ENCODE measurements around the gene FGD6. TPM values are rescaled to one million over a fixed set of nuclear protein-coding genes. Genes with fewer than 3 reads are reported as not detected.

FGD6 gene
- total RNA-seq, 1 experiment from 2014 or later, result 18.2 TPM

GRCh38 chr12:95206916-95207315, 10.4 kb downstream of the FGD6 start:
- Histone ChIP-seq H4K20me1 (ENCODE audit: insufficient read depth) (no peaks in the 10 kb centered on the region), H3K4me2 (ENCODE audit: low read length) (peak overlapping the region; percentile 83; the same call in 1 of the 2 replicates), H3K79me2 (ENCODE audit: insufficient read depth, low read length) (peaks cover 60% of the 10 kb centered on the region), H2AFZ (ENCODE audit: low read depth, low read length, poor library complexity, severe bottlenecking) (no peak overlapping the region), H3K4me1 (ENCODE audit: control insufficient read depth in 1 of 2, insufficient read depth in 2 of 2, low read length in 2 of 2) (peaks cover 42 to 64% of the 10 kb centered on the region in 2 experiments), H3K27ac (ENCODE audit: low read depth, low read length) (no peak overlapping the region), H3K27me3 (ENCODE audit: insufficient read depth, low read length) (no peaks in the 10 kb centered on the region), H3K4me3 (replicated peaks in 1 of 2; ENCODE audit: low read depth in 1 of 2, low read length in 2 of 2) (no peak overlapping the region), H3K9me2 (ENCODE audit: insufficient read depth) (no peaks in the 10 kb centered on the region), H3K9me3 (ENCODE audit: control insufficient read depth in 1 of 2, insufficient read depth in 1 of 2, low read depth in 1 of 2, low read length in 2 of 2) (no peaks in the 10 kb centered on the region), H3K9ac (ENCODE audit: low read length) (no peak overlapping the region), H3K36me3 (ENCODE audit: control insufficient read depth in 1 of 2, insufficient read depth in 2 of 2, low read length in 2 of 2) (no peaks in the 10 kb centered on the region)
- BruUV-seq (replicated peaks), result no TSS peak
- TF ChIP-seq POLR2AphosphoS5 (IDR thresholded peaks at IDR 0.05; ENCODE audit: low read depth, low read length) (no peak), EGR1 (IDR thresholded peaks at IDR 0.05; ENCODE audit: low read depth) (no peak), SRF (IDR thresholded peaks at IDR 0.05; ENCODE audit: low read depth) (no peak), ELF1 (IDR thresholded peaks at IDR 0.05; ENCODE audit: borderline replicate concordance, low read depth) (no peak), SP1 (IDR thresholded peaks at IDR 0.05; ENCODE audit: low read depth) (no peak), EZH2 (IDR thresholded peaks at IDR 0.05) (no peak), JUND (IDR thresholded peaks at IDR 0.05) (no peak), CBX3 (IDR thresholded peaks at IDR 0.05; ENCODE audit: low read depth) (no peak), RAD21 (IDR thresholded peaks at IDR 0.05; ENCODE audit: low read depth) (no peak), SIN3A (IDR thresholded peaks at IDR 0.05; ENCODE audit: low read depth) (no peak)
- TF ChIP-seq, protein P1, sequence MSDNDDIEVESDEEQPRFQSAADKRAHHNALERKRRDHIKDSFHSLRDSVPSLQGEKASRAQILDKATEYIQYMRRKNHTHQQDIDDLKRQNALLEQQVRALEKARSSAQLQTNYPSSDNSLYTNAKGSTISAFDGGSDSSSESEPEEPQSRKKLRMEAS (IDR thresholded peaks at IDR 0.05), result no peak
- ChIA-PET POLR2A (no interaction called here), RAD21 (ENCODE audit: low non-redundant PET in 1 of 2, low total read pairs in 2 of 2, uncharacterized antibody in 2 of 2, unreplicated experiment in 2 of 2) (no interaction called here), CTCF (no interaction called here)
- ATAC-seq (no peak), DNase-seq (ENCODE audit: low read depth, low spot score) (no peak)
- intact Hi-C loops (cut with micrococcal nuclease), result no loop called here

- POLR2A ChIA-PET, result interaction anchor here (1.5 to 1.7 kb wide), 2 partner anchors 12 to 18 kb away, joined by 3 to 8 read pairs; partner anchors contain the start of genes FGD6 and VEZT
- TF ChIP-seq FOSL1 (IDR thresholded peaks at IDR 0.05; ENCODE audit: low read depth) (no peak), TCF7L2 (IDR thresholded peaks at IDR 0.05; ENCODE audit: borderline replicate concordance, extremely low read depth, insufficient read depth, insufficient read length) (no peak), JUND (IDR thresholded peaks at IDR 0.05) (peak; percentile 46; the same call in 1 of the 2 replicates), SP1 (IDR thresholded peaks at IDR 0.05; ENCODE audit: low read depth) (peak; percentile 46), ZFX (IDR thresholded peaks at IDR 0.05) (peak; percentile 15; the same call in 1 of the 2 replicates), ELF1 (IDR thresholded peaks at IDR 0.05; ENCODE audit: borderline replicate concordance, low read depth) (no peak), CEBPB (IDR thresholded peaks at IDR 0.05; ENCODE audit: low read depth) (no peak), EZH2 (IDR thresholded peaks at IDR 0.05) (no peak), RAD21 (IDR thresholded peaks at IDR 0.05; ENCODE audit: low read depth) (peak; percentile 23; the same call in 1 of the 2 replicates), SRF (IDR thresholded peaks at IDR 0.05; ENCODE audit: low read depth) (no peak)
- TF ChIP-seq, protein P1 (IDR thresholded peaks at IDR 0.05), result peak; percentile 35; the same call in 1 of the 2 replicates
- TF ChIP-seq, protein P2, sequence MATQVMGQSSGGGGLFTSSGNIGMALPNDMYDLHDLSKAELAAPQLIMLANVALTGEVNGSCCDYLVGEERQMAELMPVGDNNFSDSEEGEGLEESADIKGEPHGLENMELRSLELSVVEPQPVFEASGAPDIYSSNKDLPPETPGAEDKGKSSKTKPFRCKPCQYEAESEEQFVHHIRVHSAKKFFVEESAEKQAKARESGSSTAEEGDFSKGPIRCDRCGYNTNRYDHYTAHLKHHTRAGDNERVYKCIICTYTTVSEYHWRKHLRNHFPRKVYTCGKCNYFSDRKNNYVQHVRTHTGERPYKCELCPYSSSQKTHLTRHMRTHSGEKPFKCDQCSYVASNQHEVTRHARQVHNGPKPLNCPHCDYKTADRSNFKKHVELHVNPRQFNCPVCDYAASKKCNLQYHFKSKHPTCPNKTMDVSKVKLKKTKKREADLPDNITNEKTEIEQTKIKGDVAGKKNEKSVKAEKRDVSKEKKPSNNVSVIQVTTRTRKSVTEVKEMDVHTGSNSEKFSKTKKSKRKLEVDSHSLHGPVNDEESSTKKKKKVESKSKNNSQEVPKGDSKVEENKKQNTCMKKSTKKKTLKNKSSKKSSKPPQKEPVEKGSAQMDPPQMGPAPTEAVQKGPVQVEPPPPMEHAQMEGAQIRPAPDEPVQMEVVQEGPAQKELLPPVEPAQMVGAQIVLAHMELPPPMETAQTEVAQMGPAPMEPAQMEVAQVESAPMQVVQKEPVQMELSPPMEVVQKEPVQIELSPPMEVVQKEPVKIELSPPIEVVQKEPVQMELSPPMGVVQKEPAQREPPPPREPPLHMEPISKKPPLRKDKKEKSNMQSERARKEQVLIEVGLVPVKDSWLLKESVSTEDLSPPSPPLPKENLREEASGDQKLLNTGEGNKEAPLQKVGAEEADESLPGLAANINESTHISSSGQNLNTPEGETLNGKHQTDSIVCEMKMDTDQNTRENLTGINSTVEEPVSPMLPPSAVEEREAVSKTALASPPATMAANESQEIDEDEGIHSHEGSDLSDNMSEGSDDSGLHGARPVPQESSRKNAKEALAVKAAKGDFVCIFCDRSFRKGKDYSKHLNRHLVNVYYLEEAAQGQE (IDR thresholded peaks at IDR 0.05; ENCODE audit: low read depth), result no peak
- RAD21 ChIA-PET (ENCODE audit: low non-redundant PET in 1 of 2, low total read pairs in 2 of 2, uncharacterized antibody in 2 of 2, unreplicated experiment in 2 of 2), result no interaction called here
- Histone ChIP-seq H3K79me2 (ENCODE audit: insufficient read depth, low read length) (peaks cover 67% of the 10 kb centered on the region), H3K27me3 (ENCODE audit: insufficient read depth, low read length) (no peaks in the 10 kb centered on the region), H3K4me2 (ENCODE audit: low read length) (peak overlapping the region; percentile 83), H3K4me1 (ENCODE audit: control insufficient read depth in 1 of 2, insufficient read depth in 2 of 2, low read length in 2 of 2) (peaks cover 53 to 76% of the 10 kb centered on the region in 2 experiments), H3K36me3 (ENCODE audit: control insufficient read depth in 1 of 2, insufficient read depth in 2 of 2, low read length in 2 of 2) (no peaks in the 10 kb centered on the region), H3K9me3 (ENCODE audit: control insufficient read depth in 1 of 2, insufficient read depth in 1 of 2, low read depth in 1 of 2, low read length in 2 of 2) (no peaks in the 10 kb centered on the region), H2AFZ (ENCODE audit: low read depth, low read length, poor library complexity, severe bottlenecking) (no peak overlapping the region), H4K20me1 (ENCODE audit: insufficient read depth) (no peaks in the 10 kb centered on the region), H3K9me2 (ENCODE audit: insufficient read depth) (no peaks in the 10 kb centered on the region), H3K9ac (ENCODE audit: low read length) (peak overlapping the region; percentile 68), H3K4me3 (replicated peaks in 1 of 2; ENCODE audit: low read depth in 1 of 2, low read length in 2 of 2) (peak overlapping the region in 1 of 2 experiments; percentile 52; a peak in 1 of 4 replicates), H3K27ac (ENCODE audit: low read depth, low read length) (peak overlapping the region; percentile 94)
- intact Hi-C loops (cut with micrococcal nuclease), result no loop called here
- peak; percentile 11; the same call in 1 of the 2 replicates for ATAC-seq
- no peak for DNase-seq (ENCODE audit: low read depth, low spot score)
- CTCF ChIA-PET, result no interaction called here
- BruUV-seq (replicated peaks), result no TSS peak
These were observed 11.6 kb downstream of the FGD6 start for GRCh38 chr12:95205685-95206084.
